HG03135 (cell line): ENCODE measurements around the gene YAP1.

Experiments
- ATAC-seq: cut with Tn5 transposase; IDR thresholded peaks from one replicate; pipeline ENCODE4 v1.9.1; 2021; ENCODE audit warnings: mild to moderate bottlenecking, moderate library complexity; ENCODE audit not compliant: unreplicated experiment

YAP1 gene

GRCh38 chr11:102272047-102272824, 162.0 kb downstream of the YAP1 start:
- ATAC-seq, result no peak

GRCh38 chr11:102274628-102275027, 164.4 kb downstream of the YAP1 start:
- no peak for ATAC-seq

GRCh38 chr11:102276362-102276761, 166.1 kb downstream of the YAP1 start:
- ATAC-seq, result no peak

- no peak for ATAC-seq
Observed at GRCh38 chr11:102276783-102277182, 166.5 kb downstream of the YAP1 start.

GRCh38 chr11:102279641-102280170, 169.5 kb downstream of the YAP1 start:
- peak; percentile 97 for ATAC-seq

- no peak for ATAC-seq
Observed at GRCh38 chr11:102280245-102280833, 170.1 kb downstream of the YAP1 start.
